WI38 (cell line): Measurements from ENCODE around the gene EIF3K.
A peak's percentile ranks its signal among the peaks of the same experiment; 100 is the strongest.

Experiments used
- H3K4me3 ChIP-seq: 2 replicates; pipeline ENCODE4 v1.5.1; 2011; ENCODE audit warnings: low read depth, mild to moderate bottlenecking, control low read depth, low read length
- TF ChIP-seq, protein P1 (sequence below): IDR thresholded peaks from 2 replicates; pipeline ENCODE4 v1.5.1; 2012; ENCODE audit warnings: low read depth, mild to moderate bottlenecking, control low read depth, low read length

The EIF3K gene

DNA sequence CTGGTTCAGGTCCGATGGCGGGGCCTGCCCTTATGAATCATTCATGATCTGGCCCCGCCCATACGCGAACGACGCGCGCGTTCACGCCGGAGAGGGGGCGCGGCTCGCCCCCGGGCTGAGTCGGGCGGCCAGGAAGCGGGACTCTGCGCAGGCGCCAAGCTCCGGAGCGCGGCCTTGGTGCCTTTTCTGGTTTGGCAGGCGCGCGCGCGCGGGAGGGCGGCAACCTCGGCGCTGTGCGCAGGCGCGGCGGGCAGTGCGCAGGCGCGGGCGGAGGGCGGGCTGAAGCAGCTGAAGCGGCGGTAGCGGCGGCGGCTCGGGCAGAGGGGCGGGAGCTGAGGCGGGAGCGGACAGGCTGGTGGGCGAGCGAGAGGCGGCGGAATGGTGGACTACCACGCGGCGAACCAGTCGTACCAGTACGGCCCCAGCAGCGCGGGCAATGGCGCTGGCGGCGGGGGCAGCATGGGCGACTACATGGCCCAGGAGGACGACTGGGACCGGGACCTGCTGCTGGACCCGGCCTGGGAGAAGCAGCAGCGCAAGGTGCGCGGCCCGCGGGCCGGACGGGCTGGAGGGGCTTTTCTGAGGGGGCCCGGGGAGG lies 28.5 kb downstream of the EIF3K start, which contains the start of gene ACTN4:
Gene ACTN4, plus strand, starts transcription at position 282 of the 598 bp plus-strand sequence. Its CDS starts 97 bp downstream, at position 379.
- peak within 1 kb of the TSS; percentile 82 for H3K4me3 ChIP-seq
- TF ChIP-seq, protein P1, sequence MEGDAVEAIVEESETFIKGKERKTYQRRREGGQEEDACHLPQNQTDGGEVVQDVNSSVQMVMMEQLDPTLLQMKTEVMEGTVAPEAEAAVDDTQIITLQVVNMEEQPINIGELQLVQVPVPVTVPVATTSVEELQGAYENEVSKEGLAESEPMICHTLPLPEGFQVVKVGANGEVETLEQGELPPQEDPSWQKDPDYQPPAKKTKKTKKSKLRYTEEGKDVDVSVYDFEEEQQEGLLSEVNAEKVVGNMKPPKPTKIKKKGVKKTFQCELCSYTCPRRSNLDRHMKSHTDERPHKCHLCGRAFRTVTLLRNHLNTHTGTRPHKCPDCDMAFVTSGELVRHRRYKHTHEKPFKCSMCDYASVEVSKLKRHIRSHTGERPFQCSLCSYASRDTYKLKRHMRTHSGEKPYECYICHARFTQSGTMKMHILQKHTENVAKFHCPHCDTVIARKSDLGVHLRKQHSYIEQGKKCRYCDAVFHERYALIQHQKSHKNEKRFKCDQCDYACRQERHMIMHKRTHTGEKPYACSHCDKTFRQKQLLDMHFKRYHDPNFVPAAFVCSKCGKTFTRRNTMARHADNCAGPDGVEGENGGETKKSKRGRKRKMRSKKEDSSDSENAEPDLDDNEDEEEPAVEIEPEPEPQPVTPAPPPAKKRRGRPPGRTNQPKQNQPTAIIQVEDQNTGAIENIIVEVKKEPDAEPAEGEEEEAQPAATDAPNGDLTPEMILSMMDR = no peak

DNA sequence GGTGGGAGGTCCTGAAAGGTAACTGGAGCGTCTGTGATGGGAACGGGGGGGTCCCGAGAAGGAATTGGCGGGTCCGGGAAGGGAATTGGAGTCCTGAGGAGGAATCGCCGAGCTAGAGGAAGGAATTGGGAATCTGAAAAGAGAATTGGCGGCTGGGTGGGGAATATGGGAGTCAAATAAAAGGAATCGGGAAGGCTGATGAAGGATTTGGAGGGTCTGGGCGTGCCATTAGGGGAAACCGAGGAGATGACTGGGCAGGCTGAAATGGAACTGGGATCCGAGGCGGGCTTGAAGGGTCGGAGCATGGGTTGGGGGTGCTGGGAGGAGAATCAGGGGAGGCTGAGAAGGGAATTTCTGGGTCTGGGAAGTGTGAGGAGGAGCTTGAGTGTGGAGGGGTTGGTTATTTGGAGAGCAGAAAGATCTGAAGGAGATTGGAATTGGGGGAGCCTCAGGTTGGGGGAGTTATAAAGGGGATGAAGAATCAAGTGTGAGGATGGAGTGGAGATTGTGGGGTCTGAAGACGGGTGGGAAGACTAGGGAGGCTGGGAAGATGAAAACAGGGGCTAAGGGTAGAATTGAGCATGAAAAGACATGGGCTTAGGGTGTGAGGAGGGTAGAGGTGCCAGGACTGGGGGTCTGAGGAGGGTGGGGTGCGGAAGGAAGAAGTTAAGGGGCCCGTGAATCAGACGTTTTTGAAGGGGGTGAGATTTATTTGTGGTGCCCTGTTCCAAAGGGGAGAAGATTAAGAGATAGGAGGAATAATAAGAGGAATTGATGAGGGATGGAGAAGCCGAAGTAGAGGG lies 29.2 kb downstream of the EIF3K start:
- TF ChIP-seq, protein P1 = no peak
- H3K4me3 ChIP-seq = peak overlapping the region; percentile 82

DNA sequence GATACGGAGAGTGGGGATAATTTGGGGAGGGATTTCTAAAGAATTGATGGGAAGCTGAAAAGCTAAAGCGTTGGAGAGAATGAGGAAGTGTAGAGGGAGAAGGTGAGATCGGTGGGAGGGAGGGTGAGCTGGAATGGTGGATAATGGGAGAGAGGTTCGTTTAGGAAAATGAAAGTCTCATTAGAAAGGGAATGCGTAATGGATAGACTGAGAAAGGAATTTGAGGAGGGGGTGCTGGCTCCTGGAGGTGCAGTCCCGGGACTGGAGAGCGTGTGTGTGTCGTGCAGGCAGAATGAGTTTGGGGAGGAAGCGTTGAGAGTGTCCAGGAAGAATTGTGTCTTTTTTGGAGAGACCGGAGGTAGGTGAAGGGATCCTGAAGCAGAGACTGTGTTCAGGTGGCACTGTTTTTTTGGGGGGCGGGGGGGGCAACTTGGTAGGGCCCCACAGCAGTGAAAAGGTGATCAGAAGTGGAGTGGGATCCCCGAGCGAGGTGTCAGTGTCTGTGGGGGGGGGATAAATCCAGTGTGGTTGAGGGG lies 29.8 kb downstream of the EIF3K start:
- TF ChIP-seq, protein P1 = no peak
- H3K4me3 ChIP-seq = peak overlapping the region; percentile 82

DNA sequence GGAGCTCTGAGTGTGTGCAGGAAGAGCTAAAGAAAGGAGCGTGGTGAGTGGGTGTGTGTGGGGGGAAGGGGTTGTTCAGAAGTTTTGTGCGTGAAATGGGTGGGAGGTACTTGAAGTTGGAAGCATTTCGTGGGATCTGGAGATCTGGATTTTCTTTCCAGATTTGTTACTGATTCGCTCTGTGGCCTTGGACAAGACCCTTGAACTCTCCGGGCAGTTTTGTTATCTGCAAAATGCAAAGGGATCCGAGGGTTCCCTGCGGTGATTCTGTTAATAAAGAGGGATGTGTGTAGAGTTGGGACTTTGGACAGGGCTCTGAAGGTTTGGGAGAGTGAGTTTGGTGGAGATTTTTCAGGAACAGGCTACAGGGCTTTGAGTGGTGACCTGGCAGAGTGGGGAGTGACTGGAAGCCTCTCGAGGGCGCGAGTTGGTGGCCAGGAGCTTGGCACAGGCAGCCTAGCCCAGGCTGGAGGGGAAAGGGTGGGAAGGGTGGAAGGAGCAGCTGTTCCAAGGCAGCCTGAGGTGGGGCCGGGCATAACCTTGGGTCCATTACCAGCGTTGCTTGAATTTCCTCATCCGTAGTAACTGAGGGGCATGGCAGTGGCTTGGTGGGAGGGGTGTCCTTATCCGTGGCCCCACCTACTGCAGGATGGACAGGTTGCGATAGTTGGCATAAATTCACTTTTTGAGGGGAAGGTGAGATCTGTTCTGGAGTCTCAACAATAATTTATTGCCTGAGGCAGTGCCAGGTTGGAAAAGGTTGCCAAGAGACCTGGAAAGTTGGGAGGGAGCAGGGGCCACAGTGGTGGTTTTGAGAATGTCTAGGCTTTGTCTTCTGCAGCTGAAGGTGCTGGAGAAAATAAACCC lies 30.6 kb downstream of the EIF3K start:
- TF ChIP-seq, protein P1 = no peak

DNA sequence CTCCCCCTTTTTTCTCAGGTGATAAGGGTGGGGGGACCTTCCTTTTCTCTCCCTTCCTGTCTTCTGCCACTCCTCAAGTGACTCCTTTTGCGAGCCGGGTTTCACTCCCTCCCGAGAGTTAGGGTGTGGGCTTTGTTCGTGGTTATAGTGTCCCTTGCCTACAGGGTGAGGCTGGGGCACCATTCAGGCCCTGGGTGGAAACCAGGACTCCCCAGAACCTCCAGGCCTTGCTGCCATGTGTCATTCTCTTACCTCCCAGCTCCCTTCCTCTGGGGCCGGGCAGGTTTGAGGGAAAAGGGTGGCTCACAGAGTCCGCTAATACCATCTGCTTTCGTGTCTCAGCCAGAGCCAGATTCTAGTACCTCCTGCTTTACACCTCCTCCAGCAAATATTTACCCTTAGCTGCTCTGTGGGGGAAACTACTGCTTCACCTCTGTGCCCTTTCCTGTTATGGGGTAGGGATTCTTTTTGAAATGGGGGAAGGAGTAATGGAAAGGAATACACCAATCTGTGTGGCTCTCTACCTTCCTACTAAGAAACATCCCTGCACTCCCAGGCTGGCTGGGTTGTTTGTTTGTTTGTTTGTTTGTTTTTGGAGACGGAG lies 31.3 kb downstream of the EIF3K start:
- TF ChIP-seq, protein P1 = no peak
- H3K4me3 ChIP-seq = peak overlapping the region; percentile 82

More for the DNA sequence above, 30.6 kb downstream of the EIF3K start:
- H3K4me3 ChIP-seq = peak overlapping the region; percentile 82

GRCh38 chr19:38650911-38651584 lies 32.1 kb downstream of the EIF3K start:
- TF ChIP-seq, protein P1 = no peak
- peak overlapping the region; percentile 82 for H3K4me3 ChIP-seq
